SK-N-DZ (cell line): Measurements from ENCODE around the gene WBP2.
A peak's percentile ranks its signal among the peaks of the same experiment; 100 is the strongest.

Experiments
- DNase-seq: peaks from one replicate; pipeline ENCODE4 v3.0.0-alpha.2; 2015; ENCODE audit warnings: low spot score

Gene WBP2

DNA sequence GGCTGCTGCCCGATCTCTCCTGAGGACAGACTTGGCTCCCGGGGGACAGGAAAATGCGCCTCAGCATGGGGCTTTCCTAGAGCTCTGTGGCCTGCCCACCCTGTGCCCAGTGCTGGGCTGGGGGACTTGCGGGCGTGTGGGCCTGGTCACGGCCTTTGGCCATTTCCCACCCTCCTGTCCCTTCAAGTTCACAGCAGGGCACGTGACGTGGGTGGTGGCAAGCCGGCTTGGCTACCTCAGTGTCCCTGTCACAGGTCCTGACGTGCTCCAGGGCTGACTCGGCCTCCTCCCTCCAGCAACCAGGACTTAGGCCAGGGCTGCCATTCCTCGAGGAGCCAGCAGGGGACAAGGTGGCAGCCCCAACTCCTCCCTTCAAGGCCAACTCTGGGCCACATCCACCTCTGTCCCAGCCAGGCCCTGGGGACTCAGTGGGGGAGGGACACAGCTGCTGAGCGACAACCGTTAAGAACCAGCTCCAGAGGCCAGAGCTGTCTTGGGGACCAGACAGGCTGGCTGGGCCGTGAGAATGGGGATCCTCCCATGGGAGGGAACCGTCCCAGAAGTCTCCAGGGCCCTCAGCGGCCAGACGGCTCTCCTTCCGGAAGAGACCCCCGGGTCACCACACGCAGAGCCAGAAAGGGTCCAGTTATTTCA is 9.9 kb downstream of the WBP2 start:
- DNase-seq, result peak; percentile 96

DNA sequence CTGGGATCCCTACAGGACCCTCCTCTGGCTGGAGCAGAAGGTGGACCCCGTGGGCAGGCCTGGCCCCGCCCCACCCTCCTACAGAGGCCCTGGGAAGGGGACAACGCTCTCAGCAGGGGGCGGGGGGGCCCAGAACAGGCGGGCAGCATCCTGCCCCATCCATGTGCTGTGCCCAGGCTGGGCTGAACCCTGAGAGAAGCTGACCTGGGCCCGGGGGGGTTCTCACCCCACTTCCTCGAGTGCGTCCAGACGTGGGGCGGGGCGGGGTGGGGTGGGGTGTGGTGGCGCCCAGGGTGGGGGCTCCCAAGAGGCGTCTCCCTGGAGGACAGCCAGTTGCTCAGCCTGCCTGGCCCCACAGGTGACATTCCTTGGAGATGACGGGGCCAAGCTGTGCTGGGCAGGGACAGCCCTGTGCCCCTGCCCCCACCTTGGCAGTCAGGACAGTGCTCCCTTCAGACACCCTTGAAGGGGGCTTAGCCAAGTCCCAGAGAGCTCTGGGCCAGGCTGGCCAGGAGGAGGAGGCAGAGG is 10.5 kb downstream of the WBP2 start:
- no peak for DNase-seq

DNA sequence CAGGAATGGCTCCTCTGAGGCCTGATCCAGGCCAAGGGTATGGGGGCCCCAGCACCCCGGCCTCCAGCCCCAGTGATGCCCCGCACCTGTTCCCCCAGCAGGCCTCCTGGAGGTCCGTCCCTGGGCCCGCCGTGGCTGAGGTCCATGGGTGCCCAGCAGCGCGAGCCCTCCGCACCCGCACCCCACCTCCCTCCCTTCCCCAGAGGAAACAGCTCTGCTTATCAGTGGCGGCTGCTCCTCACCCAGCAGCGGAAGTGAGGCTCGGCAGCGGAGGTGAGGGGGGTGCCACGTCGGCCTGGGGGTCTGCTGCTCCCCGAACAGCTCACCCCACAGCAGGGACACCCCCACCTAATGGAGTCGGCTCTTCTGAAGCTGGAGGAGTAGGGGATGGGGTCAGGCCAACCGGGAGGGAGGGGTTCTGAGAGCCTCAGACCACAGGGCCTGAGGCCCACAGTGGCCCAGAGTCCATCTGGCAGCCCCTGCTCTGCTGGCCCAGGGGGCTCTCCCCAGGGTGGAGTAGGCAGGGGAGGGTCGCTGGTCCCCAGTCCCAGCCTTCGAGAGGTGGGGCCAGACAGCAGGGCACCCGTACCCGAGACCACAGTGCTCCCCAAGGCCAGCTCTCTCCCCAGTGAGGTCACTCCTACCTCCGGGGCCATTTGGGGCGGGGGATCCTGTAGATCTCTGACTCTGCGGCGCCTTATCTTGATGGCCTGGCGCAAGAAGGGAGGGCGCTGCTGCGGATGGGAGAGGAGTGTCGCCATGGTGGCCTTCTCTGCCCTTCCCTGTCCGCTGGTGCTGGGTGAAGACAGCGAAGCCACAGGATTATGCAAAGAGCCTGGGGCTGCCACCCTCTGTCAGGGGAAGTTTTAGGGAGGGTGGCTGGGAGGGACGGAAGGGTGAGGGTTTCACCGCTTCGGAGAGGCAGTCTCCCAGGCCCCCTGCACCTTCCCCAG is 11.3 kb downstream of the WBP2 start, which contains the start of gene UNC13D:
Gene UNC13D, minus strand, starts transcription at position 828 of the 953 bp plus-strand sequence. Its CDS starts 67 bp downstream, at position 761.
- peak; percentile 56 for DNase-seq

DNA sequence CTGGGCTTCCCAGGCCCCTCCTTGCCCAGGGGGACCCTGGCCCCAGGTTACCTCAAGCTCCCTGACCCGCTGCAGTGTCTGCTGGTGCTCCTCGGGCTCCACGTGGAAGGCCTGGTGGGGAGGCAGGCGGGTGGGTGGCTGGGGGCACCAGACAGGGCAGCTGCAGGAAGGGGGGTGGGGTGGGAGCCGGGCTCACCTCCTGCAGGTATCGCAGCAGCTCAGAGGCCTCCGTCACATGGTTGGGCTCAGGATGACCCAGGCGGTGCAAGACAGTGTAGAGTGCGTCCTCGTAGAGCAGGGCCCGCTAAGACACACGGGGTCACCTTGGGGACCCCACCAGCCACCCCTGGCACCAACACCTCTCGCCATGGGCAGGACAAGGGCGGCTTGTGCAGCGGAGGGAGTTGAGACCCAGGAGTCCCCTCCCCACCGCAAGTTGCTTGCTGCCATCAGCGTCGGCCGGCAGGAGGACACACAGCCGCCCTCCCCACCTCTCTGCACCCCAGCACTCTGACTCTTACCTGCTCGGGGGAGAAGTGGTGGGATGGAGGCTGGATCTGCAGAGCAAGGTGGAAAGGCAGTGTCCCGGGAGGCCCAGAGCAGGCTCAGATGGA is 12.1 kb downstream of the WBP2 start:
- no peak for DNase-seq

DNA sequence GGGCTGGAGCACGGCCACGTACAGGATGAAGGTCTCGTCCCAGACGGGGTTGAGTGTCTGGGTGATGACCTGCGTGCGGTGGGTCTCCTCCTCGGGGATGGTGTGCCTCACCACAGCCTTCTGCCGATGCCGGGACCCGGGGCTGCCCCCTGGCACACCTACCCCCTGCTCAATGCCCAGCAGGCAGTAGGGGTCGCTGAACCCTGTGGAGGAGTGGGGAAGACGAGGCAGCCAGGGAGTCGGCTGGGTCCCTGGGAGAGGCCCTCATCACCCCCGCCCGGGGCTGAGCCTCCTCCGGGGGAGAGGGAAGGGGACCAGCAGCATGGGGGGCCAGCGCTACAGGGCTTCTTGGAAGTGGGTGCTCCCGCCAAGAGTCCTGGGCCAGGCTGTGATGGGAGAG is 12.7 kb downstream of the WBP2 start:
- no peak for DNase-seq

DNA sequence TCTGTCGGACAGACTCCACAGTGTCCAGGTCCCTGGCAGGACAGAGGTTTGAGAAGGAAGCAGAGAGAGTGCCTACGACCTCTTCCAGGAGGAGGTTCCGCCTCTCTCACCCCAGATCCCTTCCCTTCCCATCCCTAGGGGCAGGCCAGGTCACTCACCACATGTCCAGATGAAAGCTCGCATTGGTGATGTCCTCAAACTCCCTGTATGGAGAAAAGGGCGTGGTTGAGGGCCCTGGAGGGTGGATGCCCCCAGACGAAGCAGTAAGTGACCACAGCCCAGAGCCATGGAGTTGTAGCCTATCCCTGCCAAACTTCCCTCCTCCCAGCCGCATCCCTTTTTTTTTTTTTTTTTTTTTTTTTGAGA is 14.4 kb downstream of the WBP2 start:
- no peak for DNase-seq

DNA sequence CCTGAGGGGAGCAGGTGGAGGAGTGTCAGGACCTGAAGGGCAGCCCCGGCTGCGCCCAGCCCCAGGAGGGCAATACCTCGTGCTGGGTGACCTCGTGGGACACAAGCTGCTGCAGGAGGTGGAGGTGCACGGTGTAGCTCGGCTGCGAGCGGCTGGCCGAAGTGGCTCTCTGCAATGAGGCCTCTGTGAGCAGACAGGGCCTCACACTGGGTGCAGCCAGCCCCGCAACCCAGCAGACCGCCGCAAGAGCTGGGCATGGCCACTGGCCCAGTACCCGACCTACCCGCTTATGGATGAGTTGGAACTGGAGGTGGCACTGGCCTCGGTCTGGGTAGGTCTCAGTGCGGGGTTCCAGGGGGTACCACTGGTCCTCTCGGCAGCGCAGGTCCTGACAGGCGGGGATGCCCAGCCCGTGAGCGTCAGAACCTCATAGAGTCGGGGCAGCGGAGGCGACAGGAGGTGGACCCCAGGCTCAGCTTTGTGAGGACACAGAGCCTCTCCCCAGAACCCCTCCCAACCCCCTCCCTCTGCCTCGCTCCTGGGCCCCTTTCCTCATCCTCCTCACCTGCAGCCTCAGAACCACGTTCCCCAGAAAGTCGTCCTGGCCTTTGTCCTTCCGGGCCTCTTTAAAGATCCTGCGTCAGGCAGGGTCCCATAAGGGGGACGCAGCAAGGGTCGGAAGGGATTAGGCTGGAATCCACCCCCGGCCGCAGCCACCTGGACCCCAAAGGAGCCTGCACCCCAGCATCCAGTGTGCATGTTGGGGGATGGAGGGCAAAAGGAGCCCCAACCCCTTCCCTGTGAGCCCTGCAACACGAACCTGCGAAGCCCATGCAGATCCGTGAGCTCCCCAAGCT is 15.0 kb downstream of the WBP2 start:
- no peak for DNase-seq

DNA sequence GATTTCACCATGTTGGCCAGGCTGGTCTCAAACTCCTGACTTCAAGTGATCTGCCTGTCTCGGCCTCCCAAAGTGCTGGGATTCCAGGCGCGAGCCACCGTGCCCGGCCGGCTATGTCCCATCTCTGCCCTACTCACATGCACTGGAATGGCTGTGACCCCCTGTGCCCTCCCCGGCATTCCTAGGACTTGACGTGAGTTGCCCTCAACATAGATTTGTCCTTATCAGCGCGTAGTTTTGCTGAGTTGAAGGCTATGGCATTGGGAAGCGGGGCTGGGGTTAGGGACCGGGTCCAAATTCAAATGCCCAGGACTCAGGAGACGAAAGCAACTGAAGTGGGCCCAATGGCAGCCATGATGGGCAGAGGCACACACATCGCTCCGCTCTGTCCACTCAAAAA is 16.7 kb downstream of the WBP2 start:
- DNase-seq, result no peak

DNA sequence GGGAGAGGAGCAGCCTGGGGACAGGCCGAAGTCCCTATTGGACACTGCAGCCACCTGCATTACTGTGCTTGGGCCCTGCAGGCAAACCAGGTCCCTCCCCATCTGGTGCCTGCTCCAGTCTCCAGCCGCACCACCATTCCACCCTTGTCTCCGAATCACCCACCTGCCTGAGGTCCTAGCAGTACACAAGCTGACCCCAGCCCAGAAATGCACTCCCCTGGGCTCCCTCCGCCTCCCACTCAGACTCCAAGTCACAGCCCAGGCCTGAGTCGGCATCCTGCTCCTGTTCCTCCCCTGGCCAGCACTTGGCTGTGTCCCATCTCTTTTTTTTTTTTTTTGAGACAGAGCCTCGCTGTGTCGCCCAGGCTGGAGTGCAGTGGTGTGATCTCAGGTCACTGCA is 17.2 kb downstream of the WBP2 start:
- no peak for DNase-seq

DNA sequence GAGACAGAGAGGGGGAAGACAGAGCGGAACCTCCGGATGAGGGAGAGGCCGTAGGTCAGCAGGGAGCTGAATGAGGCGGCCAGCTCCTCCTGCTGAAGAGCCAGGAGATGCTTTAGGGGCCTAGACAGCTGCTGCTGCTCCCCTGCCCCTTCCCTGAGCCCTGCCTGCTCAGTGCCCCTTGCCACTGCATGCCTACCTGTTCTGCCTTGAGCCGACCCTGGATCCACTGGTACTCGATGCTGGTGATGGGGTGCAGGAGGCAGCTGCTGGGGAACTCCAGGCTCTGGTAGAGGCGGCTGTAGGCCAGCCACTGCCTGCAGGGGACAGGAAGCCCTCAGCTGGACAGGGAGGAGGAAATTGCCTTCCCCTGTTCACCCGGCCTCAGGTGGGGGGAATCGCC is 18.5 kb downstream of the WBP2 start:
- no peak for DNase-seq

DNA sequence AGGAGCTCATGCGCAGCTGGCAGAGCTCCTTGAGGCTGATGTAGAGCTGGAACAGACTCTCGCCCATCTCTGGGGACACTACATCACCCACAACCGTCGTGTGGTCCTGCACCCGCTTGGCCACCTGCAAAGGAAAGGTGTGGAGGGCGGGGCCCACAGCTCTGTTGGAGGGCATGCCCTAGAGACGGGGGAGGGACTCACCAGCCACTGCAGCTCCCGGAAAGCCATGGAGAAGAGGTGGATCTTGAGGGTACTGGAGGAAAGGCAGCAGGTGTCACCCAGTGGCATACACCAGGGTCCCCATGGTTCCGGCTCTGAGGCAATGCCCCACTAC is 19.5 kb downstream of the WBP2 start:
- DNase-seq, result no peak

DNA sequence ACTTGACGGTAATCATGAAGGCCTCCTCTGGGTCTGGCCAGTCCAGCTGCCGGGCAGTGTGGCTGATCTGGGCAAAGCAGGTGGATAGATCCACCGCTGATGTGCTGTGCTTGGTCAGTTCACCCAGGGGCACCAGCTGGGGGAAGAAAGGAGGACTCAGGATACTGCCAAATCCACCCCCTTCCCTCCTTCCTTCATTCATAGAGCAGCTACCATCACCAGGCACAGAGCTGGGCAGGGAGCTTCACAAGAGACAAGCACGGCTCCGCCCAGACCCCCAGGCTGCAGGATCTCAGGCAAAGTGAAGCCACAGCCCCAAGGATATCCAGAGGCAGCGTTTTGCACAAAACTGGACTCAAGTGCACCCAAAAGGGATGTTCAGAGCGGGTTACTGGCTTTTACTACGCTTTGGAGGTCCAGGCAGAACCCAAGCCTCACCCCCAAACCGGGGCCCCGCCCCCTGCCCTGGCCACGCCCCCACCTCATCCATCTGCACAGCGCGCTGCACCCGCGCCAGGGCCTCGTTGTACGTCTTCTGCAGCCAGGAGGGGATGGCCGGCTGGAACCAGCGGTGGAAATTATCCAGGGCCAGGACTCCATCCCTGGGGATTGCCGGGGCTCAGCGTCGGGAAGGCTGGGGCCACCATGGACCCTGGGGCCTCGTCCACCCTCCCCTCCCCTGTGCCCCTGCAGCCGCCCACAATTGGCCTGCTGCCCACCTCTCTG is 20.0 kb downstream of the WBP2 start:
- peak; percentile 62 for DNase-seq

DNA sequence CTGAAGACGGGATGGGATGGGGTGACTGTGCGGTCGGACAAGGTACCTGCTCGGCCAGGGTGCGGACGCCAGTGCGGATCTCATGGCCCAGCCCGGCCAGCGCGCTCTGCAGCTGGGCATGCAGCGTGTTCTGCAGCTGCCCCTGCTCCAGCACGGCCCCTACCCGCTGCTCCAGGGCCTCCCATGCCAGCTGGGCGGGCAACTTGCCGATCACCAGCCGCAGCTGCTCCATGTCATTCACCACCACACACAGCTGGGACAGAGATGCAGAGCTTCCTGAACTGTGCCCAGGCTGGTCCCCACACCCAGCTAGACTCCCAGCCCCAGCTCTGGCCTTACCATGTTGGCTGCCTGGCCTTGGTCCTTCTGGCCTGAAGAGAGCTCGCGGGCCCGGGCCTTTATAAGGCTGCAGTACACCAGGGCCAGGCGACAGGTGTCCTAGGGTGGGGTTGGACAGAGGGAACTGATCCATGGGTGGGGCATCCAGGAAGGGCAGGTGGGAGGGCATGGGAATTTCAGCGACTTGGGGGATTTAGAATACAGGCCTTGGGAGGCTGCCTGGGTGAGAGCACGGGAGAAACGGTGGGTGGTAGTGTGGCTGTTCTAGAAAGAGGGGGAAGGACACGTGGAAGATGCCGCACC is 20.7 kb downstream of the WBP2 start:
- no peak for DNase-seq

DNA sequence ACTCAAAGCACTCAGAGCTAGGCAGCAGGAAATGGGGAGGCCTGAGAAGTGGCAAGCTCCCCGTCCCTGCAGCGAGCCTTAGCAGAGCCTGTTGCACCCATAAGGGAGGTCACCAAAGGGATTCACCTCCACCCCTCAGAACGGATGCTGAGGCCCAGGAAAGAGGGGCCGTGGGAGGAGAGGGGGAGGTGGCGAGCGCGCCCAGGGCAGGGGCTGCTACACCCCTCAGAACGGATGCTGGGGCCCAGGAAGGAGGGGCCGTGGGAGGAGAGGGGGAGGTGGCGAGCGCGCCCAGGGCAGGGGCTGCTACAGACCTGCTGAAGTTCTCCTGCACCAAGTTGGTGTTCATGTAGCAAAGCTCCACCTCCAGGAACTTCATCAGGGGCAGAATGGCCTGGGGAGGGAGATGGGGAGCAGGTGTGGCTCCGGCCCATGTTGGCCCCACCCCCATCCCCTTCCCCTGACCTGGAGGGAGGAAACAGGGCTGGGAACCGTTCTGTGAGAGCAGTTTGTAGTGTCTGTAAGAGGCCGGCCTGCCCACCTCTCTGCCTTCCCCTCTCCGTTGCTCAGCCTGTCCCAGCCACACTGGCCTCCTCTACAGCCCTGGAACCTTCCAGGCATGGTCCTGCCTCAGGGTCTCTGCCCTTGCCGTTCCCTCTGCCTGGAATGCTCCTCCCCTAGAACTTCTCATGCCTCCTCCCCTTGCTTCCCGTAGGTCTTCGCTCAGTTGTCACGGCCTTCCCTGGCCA is 22.3 kb downstream of the WBP2 start:
- DNase-seq, result no peak

DNA sequence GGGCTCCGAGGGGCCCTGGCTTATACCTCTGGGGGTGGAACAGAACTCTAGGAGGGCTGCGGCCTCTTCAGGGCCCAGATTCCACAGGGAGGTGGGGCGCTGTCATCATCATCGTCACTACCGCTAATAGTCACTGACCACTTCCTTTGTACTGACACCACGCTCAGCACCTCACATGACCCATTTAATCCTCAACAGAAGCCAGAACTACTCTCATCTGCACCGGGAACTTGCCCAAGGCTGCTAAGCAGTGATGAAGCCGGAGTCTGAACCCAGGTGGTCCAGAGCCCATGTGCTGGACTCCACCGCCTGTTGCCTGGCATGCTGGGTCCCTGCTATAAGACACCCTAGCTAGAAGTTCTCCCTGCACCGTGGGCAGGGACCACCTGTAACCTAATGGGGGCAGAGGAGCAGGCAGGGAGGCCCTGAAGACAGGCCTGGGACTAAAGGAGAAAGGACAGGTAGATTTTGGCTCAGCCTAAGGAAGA is 22.9 kb downstream of the WBP2 start:
- DNase-seq, result no peak

DNA sequence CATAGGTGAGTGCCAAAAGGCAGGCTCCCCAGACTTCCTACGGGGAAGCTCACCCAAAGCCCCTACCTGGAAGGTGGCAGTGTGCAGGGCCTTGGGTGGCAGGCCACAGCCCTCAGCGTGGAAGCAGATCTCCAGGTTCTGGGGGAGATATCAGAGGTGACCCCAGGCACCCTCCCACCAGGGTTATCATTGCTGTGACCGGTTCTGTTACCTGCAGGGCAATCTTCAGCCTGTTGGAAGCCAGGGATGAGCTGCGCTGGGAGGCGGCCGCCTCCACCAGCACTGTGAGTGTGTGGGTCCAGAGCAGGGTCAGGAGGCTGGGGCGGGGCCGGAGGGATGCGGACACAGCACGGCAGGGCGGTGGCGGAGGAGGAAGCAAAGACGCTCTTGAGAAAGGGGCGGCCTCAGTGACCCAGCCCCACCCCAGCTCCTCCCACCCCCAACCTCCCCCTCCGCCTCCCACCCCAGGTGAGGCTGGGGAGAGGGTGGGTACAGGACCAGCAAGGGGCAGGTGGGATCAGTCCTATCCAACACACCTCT is 24.0 kb downstream of the WBP2 start:
- DNase-seq, result no peak

DNA sequence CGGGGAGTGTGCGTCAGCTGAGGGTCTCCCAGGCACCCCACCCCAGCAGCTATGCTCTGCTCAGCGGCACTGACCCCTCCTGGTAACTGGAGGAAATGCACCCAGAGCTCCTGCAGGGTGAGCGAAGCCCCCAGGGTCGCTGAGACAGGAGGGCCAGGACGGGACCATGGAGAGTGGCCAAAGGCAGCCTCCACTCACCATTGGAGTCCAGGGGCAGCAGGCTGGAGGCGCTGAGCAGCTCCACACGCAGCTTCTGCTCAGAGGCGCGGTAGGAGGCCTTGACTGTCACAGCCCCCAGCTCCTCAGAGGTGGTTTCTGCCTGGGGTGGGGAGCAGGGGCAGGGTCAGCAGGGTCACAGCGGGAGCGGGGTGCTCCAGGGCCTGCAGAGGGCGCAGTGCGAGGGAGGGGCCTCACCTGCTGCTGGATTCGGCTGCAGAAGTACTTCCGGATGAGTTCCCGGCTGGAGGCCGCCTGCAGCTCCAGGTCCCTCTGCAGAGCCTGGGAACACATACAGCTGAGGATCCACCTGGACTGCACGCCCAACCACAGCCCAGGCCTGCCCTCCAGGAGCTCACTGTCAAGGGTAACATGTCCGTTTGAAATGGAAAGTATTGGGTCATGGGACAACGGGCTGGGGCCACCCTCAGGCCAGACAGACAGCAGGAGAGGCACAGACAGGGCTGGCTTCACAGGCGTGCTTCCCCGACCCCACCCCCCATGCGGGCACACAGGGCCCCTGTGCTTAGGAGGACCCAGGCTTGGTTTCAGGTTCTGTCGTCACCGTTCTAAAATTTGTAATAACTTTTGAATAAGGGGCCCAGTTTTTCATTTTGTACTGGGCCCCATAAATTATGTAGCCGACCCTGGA is 24.7 kb downstream of the WBP2 start:
- DNase-seq, result no peak

DNA sequence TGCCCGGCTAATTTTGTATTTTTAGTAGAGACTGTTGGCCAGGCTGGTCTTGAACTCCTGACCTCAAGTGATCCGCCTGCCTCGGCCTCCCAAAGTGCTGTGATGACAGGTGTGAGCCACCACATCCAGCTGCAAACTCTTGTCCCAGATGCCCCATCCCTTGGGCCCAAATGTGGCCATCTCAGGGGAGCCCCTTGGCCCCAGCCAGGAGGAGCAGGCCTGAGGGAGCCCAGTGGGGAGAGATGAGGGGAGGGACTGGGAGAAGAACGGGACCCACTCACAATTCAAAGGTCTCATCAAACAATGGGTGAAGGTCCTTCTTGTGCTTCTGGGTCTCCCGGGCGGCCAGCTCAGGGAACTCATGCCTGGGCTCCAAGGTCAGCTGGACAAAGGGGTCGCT is 25.4 kb downstream of the WBP2 start:
- DNase-seq, result no peak
